ENCODE data around the gene PTPN12. TPM values are rescaled to one million over a fixed set of nuclear protein-coding genes. Genes with fewer than 3 reads are reported as not detected.

The PTPN12 gene
- total and polyA plus RNA-seq, 2 donors (not counting 1 experiment from before 2014, with no cell fraction given): 18.0 to 78.8 TPM

GRCh38 chr7:77570330-77571011, 33.4 kb downstream of the PTPN12 start:
- Histone ChIP-seq H3K79me2 (ENCODE audit: control insufficient read depth, insufficient read depth, low read length) (peaks cover 20% of the 10 kb centered on the region), H2AFZ (ENCODE audit: insufficient read depth, low read depth, low read length, poor library complexity, severe bottlenecking) (no peak overlapping the region), H3K36me3 (replicated peaks in 1 of 2; ENCODE audit: control extremely low read depth in 1 of 2, control insufficient read depth in 1 of 2, extremely low read depth in 1 of 2, insufficient read depth in 2 of 2, low read length in 1 of 2) (peaks cover 7 to 14% of the 10 kb centered on the region in 2 experiments), H3K27me3 (replicated peaks in 1 of 4; ENCODE audit: control extremely low read depth in 1 of 4, control insufficient read depth in 3 of 4, insufficient read depth in 4 of 4, low read length in 3 of 4) (no peaks in the 10 kb centered on the region), H3K4me1 (ENCODE audit: control insufficient read depth in 2 of 2, insufficient read depth in 2 of 2, low read length in 2 of 2) (no peaks in the 10 kb centered on the region), H3K4me2 (replicated peaks; ENCODE audit: low read depth, low read length, poor library complexity, severe bottlenecking) (no peak overlapping the region), H3K27ac (ENCODE audit: low read length in 2 of 2) (no peak overlapping the region), H4K20me1 (ENCODE audit: control insufficient read depth, insufficient read depth, low read length, poor library complexity, severe bottlenecking) (no peaks in the 10 kb centered on the region), H3K9me3 (ENCODE audit: control extremely low read depth in 1 of 3, control insufficient read depth in 2 of 3, insufficient read depth in 1 of 3, low read length in 2 of 3) (no peaks in the 10 kb centered on the region), H3K9ac (ENCODE audit: low read length) (no peak overlapping the region), H3K4me3 (ENCODE audit: control extremely low read depth in 1 of 5, extremely low read depth in 1 of 5, insufficient read depth in 1 of 5, low read depth in 2 of 5, low read length in 4 of 5) (no peak overlapping the region)
- ATAC-seq (ENCODE audit: low read depth) (no peak), DNase-seq (no peak)
- intact Hi-C loops (cut with micrococcal nuclease): loop anchor here (10.0 kb wide), 1 partner anchor 106 kb away; no protein-coding TSS in a partner anchor
- CTCF ChIA-PET: no interaction called here
- H3K27me3 Mint-ChIP-seq: no peaks in the 10 kb centered on the region
- no peak overlapping the region for H3K27ac Mint-ChIP-seq
- peaks cover 10% of the 10 kb centered on the region for H3K4me1 Mint-ChIP-seq
- no peaks in the 10 kb centered on the region for H3K9me3 Mint-ChIP-seq (ENCODE audit: insufficient read depth)
- no peak overlapping the region for H3K4me3 Mint-ChIP-seq
- WGBS (ENCODE audit: insufficient coverage): no CpG with 5 or more reads among the region's 3 CpGs
- POLR2A ChIA-PET: no interaction called here
- TF ChIP-seq EZH2 (IDR thresholded peaks at IDR 0.05; ENCODE audit: borderline replicate concordance, insufficient read depth, low read depth, low read length, poor library complexity, severe bottlenecking) (no peak), CTCF (IDR thresholded peaks at IDR 0.05) (no peak)

- Histone ChIP-seq H2AFZ (ENCODE audit: insufficient read depth, low read depth, low read length, poor library complexity, severe bottlenecking) (no peak overlapping the region), H3K36me3 (replicated peaks in 1 of 2; ENCODE audit: control extremely low read depth in 1 of 2, control insufficient read depth in 1 of 2, extremely low read depth in 1 of 2, insufficient read depth in 2 of 2, low read length in 1 of 2) (peaks cover 7 to 14% of the 10 kb centered on the region in 2 experiments), H3K27ac (ENCODE audit: low read length in 2 of 2) (no peak overlapping the region), H3K27me3 (replicated peaks in 1 of 4; ENCODE audit: control extremely low read depth in 1 of 4, control insufficient read depth in 3 of 4, insufficient read depth in 4 of 4, low read length in 3 of 4) (no peaks in the 10 kb centered on the region), H3K4me2 (replicated peaks; ENCODE audit: low read depth, low read length, poor library complexity, severe bottlenecking) (no peak overlapping the region), H3K4me1 (ENCODE audit: control insufficient read depth in 2 of 2, insufficient read depth in 2 of 2, low read length in 2 of 2) (no peaks in the 10 kb centered on the region), H3K9ac (ENCODE audit: low read length) (no peak overlapping the region), H3K79me2 (ENCODE audit: control insufficient read depth, insufficient read depth, low read length) (peaks cover 9% of the 10 kb centered on the region), H3K4me3 (ENCODE audit: control extremely low read depth in 1 of 5, extremely low read depth in 1 of 5, insufficient read depth in 1 of 5, low read depth in 2 of 5, low read length in 4 of 5) (no peak overlapping the region), H4K20me1 (ENCODE audit: control insufficient read depth, insufficient read depth, low read length, poor library complexity, severe bottlenecking) (no peaks in the 10 kb centered on the region), H3K9me3 (ENCODE audit: control extremely low read depth in 1 of 3, control insufficient read depth in 2 of 3, insufficient read depth in 1 of 3, low read length in 2 of 3) (no peaks in the 10 kb centered on the region)
- no CpG with 5 or more reads among the region's 6 CpGs for WGBS (ENCODE audit: insufficient coverage)
- no peaks in the 10 kb centered on the region for H3K27me3 Mint-ChIP-seq
- H3K9me3 Mint-ChIP-seq (ENCODE audit: insufficient read depth): no peaks in the 10 kb centered on the region
- H3K27ac Mint-ChIP-seq: no peak overlapping the region
- TF ChIP-seq CTCF (IDR thresholded peaks at IDR 0.05) (no peak), EZH2 (IDR thresholded peaks at IDR 0.05; ENCODE audit: borderline replicate concordance, insufficient read depth, low read depth, low read length, poor library complexity, severe bottlenecking) (no peak)
- intact Hi-C loops (cut with micrococcal nuclease): loop anchor here (10.0 kb wide), 1 partner anchor 107 kb away; no protein-coding TSS in a partner anchor
- H3K4me3 Mint-ChIP-seq: no peak overlapping the region
- ATAC-seq (ENCODE audit: low read depth) (no peak), DNase-seq (no peak)
- CTCF ChIA-PET: no interaction called here
- peaks cover 10% of the 10 kb centered on the region for H3K4me1 Mint-ChIP-seq
- POLR2A ChIA-PET: interaction anchor here (0.5 kb wide), 1 partner anchor 240 kb away, joined by 7 read pairs; no protein-coding TSS in a partner anchor
These were observed 34.7 kb downstream of the PTPN12 start for GRCh38 chr7:77571801-77572200.

Data from B cell (primary cell).